Activated CD8-positive, alpha-beta memory T cell treated with anti-CD3 and anti-CD28 coated beads for 1 hour (primary cell): ENCODE results near the gene PDZD2.
"Not testable (repeated sequence)": the region's sequence is repeated elsewhere in the genome, so short reads cannot be mapped to it uniquely, and the experiment has no call there.

Source experiments
- DNase-seq, 2 donors: peaks; one replicate each; pipeline ENCODE4 v3.0.0-alpha.2; 2020; ENCODE audit warnings: low read depth in 1 of 2; ENCODE audit errors: extremely low read depth in 1 of 2

Gene PDZD2

DNA sequence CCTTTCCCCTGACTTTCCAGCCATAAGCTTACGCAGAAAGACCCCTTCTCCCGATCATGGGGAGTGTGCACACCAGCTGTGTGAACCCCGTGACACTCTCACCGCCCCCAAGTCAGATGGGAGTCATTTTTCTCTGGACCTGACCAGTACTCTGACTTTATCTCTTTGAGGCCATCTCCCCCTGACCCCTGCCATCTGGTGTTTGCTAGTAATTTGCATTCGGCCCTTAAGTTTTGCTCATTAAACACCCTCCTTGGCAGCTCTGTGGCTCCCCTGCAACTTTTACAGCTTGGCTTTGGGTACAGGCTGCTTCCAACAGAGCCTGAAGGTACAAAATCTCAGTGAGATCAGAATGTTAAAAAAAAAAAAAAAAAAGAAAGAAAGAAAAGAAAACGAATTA, 43.9 kb downstream of the PDZD2 start:
- no peak for DNase-seq

DNA sequence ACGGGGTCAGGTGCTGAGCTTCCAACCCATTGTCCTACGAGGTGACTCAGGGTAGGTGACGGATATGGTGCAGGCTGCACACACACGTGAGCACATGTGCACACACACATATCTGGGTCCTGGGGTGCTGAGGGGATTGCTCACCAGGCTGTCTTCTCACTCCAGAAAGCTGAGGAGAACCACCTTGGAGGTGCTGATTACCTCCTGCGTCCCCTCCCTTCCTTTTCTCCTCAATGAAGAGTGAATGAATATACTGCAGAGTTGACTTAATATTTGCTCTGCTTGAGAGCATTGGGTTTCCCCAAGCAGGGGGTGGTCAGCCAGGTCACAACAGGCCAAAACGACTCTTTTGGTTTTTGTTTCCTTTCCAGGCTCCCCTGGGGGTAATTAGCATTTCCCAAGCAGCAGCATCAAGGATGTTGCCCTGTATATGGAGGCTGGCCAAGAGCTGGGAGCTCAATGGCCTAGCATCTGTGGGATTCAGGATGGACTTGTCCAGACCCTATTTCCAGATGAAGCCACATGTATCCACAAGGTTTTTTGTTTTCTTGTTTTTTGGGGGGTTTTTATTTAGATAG, 49.7 kb downstream of the PDZD2 start:
- no peak for DNase-seq

DNA sequence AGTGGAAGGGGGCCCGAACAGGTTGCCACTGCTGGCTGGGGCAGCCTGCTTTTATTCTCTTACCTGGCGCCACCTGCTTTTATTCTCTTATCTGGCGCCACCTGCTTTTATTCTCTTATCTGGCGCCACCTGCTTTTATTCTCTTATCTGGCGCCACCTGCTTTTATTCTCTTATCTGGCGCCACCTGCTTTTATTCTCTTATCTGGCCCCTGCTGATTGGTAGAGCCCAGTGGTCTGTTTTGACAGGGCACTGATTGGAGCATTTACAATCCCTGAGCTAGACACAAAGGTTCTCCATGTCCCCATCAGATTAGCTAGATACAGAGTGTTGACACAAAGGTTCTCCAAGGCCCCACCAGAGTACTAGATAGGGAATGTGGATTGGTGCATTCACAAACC, 52.5 kb downstream of the PDZD2 start:
- not testable (repeated sequence) for DNase-seq

DNA sequence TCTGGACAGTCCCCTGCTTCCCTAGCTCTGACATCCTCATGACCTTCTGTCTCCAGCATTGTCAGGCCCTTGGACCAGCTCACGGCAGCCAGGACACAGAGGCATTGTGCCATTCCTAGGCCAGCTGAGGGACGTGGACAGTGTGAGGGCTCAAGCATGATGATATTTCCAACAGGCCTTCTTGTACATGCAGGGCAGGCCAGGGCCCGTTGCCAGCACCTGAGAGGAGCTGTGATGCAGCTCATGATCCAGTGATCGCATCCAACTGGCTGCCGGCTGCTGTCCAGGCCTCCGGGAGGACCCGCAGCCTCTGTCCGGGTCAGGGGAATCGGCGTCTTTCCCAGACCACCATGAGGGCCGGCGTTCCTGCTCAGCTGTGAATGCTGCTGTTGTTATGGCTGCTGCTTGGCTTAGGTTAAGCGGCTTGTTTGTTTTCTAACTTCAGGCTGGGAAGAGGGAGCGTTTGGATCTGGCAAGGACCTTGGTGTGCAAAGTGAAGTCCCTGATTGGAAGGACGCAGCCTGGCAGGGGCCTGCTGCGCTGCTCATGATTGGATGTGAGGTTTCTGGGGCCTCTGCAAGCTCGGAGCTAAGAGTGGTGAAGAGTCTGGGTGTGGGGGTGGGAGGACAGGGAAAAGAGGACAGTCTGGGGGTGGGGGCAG, 53.8 kb downstream of the PDZD2 start:
- DNase-seq: no peak

DNA sequence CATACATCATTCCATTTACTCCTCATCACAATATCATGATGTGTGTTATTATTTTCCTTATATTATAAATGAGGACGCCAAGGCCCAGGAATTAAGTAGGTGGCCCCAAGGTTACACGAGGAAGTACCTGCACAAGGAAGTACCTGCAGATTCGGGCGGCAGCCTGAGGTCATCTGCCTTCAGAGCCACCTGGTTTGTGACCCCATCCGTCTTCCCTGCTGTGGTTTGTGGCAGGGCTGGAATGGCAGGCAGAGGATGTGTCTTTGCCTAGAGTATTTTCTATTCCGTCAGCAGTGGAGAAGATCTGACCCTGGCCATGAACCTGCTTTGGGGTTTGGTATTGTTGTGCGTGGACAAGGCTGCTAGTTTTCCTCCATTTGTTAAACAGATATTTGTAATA, 59.7 kb downstream of the PDZD2 start:
- DNase-seq: no peak

DNA sequence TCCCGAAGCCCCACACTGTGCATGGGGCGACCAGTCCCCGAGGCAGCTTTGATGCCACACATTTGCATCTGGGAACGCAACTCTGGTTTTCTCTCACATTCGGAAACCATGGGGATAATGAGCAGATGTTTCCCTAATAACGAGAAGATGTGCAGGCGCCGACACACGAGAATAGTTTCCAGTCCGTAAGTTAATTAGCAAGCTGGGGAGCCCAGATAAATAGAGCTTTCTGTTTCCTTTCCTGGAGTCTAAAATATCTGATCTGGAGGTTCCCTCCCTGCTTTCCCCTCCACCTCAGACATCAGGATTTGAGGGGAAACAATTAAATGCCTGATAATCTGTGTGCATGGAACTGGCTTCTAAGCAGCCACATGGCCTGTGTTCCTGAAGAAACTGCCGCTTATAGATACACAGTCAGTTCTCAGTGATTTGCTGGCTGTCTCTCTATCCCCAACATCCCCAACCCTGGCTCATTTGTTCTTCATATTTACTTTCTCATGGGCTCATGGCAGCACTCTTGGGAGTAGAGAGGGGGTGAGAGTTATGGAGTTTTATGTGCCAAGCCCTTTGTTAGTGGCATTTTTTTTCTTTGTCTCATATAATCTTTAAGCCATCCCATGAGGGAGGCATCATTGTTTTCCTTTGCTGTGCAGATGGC, 62.8 kb downstream of the PDZD2 start:
- DNase-seq: no peak

DNA sequence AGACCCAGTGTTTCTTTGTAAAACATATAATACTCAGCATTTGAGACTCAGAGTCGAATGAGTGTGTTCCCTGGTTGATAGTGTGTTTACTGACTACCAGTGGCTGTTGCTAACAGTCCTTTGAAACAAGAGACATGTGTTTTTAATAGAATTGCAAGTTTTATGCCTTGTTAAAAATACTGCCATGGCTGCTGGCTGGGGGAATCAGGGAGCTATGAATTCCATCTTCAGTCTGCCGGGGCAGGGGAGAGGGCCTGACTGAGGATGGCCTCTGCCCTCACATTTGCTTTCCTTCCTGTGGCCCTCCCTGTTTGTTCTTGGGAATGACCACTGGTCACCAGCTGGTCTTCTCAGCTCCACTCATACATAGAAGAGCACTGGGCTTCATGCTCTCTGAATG, 63.8 kb downstream of the PDZD2 start:
- DNase-seq: no peak

DNA sequence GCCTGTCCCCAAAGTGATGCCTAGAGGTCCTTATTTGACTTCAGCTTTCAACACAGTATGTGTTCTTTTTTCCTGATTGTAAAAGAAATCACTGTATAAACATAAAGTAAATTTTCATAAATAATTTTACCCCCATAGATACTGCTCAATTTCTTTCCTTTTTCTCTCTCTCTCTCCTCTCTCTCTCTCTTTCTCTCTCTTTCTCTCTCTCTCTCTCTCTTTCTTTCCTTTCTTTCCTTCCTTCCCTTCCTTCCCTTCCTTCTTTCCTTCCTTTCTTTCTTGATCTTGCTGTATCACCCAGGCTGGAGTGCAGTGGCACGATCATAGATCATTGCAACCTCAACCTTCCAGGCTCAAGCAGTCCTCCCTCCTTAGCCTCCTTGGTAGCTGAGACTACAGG, 64.8 kb downstream of the PDZD2 start:
- DNase-seq: no peak

DNA sequence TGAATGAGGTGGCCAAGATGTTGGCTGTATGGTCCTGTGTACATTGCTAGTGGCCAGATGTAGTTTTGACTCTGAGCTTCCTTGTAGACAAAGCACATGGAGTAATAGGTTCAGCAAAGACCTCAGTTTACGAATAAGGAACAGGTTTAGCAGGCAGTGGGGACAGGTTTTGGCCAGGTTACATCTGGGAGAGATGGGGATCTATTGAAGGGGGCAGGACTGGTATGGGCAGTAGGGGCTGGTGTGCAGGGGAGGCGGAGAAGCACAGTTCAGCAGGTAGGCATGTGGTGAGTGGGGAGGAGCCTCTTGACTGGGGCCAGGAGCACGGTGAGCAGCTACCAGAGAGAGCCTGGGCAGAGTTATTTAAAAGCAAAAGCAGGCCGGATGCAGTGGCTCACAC, 67.3 kb downstream of the PDZD2 start:
- DNase-seq: no peak

DNA sequence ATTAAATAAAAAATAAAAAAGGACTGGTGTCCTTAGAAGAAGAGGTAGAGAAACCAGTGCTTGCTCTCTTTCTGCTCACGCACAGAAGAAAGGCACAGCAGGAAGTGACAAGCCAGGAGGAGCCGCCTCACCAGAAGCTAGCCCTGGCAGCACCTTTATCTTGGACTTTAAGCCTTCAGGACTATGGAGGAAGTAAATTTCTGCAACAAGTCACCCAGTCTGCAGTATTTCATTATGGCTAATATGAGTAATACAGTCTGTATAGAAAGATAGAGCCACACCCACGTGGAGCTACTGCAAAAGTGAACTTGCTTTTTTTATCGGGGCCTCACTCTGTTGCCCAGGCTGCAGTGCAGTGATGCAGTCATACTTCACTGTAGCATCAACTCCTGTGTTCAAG, 68.4 kb downstream of the PDZD2 start:
- DNase-seq: no peak

DNA sequence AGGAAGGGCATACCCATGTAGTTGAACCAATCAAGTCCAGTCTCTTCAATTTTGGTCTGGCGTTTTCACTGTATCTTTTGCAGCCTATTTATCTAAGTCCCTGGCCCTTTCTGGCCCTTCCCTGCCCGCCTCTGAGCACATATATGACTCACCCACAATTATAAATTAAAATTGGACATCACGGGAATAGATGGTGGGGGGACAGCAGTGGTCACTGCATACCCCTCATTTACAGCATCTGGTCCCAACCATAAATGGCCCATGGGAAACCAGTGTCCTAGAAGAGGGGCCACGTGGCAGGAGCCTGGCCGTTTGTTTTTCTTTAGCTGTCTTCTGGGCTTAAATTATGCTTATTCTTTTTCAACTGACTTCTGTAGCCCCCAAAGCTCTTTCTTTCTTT, 69.2 kb downstream of the PDZD2 start:
- no peak for DNase-seq

DNA sequence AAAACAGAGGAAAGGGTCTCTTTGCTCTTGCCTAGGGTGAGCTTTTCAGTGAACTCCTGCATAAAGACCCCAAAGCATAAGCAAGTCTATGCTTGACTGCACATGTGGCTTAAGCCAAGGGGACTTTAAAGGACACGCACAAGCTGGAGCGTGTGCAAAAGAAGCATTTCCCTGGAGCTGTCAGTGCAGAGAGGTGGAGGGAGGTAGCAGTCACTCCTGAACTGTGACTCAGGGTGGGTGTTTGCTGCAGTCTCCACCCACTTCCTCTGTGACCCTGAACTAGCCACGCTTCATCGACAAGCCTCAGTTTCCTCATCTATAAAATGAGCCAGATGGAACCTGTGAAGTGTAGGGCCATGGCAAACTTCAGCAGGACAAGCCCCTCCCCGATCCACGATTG, 72.4 kb downstream of the PDZD2 start:
- no peak for DNase-seq

DNA sequence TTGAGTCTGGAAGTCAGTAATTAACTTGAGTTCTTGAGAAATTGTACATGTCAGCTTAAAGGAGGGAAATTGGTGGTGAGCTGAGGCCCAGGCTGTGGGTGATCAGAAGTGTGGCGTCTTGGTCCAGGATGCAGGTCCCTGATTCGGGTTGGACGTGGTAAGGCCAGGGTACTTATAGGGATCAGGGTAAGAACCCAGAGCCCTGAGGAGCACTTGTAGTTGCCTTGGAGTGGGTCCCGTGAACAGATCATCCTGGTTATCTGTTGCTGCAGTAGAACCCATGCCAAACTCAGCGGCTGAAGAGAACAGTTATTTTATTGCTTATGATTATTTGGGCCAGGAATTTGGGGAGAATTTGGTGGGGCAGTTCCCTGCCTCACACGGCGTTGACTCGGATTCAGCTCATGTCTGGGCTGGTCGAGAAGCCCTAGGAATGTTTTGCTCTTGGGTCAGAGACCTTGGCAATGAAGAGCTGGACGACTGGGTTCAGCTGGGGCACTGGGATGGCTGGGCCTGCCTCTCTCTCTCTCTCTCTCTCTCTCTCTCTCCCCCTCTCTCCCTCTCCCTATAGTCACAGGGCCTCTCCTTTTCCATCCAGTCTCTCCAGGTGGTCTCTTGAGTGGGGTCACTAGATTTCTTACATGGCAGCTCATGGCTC, 73.1 kb downstream of the PDZD2 start:
- DNase-seq: no peak

DNA sequence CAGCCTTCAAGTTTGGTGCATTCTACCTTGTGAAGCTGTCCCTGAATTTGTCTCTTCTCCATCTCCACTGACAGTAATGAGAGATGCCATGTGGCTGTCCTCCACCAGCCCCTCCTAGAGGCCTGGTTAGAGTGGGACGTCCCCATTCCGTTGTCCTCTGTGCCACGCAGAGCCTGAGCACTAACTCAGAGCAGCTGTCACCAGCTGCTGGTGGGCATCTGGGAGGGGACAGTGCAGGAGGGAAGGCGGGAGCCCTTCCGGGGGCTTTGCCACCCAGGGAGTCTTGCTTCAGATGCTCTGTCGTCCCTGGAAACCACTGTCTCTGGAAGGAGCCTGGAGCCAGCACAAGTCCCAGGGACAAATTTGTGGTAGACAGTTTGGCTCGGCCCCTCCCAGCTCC, 78.6 kb downstream of the PDZD2 start:
- DNase-seq: no peak

DNA sequence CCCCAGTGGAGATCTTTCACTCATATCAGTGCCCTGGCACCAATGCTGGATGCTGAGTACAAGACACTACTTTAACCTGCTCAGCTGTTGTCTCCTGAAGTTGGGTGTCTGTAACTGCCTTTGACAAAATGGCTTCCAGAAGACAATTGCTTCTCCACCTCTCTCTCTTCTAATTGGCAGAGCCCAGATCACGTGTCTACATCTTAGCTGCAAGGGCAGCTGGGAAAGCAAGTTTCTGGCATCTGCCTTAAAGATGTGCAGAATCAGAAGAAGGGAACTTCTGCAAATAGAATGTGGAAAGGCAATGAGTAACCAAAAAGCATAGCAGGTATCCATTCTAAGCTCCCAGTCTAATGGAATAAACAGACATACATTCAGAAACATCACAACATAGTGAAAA, 81.1 kb downstream of the PDZD2 start:
- no peak for DNase-seq

DNA sequence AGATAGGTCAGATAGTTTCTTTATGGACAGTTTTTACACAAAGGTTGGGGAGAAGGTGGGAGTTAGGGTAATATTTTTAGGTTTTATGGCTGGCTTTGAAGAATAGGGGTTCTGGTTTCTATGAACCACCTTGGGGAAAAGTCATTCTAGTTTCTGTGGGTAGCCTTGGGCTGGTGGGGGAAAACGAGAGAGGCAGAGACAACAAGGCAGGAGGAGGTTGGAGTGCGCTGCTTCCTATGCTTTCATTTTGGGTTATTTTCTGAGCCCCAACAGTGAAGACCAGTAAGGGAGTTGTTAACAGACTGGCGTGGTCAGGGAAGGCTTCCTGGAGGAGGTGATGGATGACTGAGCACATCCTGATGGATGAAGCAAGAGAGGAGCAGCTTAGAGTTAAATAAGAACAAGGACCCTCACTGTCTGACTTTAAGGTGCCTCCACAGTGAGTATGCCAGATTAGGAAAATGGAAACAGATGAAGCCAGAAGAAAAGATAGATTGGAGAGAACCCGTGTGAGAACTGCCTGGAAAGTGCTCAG, 81.9 kb downstream of the PDZD2 start:
- no peak for DNase-seq

DNA sequence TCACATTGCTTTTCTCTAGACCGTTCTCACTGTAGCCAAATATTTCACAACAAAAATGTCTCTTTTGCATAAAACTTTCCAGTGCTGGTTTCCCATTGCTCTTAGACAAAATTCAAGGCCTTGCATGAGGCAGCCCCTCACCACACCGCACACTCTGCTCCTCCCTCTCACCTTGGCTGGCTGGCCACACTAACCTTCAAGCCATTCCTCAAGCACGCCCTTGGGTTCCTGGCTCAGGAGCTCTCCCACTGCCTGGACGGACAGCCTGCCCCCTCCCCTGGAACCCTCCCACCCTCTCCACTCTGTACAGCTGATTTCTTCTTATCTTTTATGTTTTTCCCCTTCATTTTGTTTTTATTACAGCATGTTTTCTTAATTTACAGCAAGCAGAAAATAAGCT, 83.2 kb downstream of the PDZD2 start:
- no peak for DNase-seq

DNA sequence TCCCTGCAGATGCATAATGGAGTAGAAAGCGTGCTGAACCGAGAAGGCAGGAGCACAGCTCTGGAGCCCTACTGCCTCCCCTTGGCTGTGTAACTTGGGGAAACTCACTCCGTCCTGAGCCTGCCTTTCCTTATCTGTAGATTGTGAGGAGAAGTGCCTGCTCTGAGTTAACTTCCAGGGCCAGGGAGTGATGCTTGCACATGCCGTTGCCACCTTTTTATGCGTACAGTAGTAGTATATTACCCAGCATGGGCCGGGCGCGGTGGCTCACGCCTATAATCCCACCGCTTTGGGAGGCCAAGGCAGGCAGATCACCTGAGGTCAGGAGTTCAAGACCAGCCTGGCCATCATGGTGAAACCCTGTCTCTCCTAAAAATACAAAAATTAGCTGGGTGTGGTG, 87.1 kb downstream of the PDZD2 start:
- DNase-seq: no peak

DNA sequence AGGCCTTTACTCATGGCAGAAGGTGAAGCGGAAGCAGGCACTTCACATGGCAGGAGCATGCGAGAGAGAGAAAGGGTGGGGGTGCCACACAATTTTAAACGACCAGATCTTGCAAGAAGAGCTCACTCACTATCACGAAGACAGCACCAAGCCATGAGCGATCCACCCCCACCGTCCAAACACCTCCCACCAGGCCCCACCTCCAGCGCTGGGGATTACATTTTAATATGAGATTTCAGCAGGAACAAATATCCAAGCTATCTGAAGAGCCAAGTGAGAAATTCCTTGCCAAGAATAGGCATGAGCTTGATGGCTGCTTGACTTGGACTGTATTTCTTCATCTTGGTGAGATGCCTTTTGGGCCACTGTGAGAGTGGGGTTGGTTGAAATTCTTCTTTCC, 88.0 kb downstream of the PDZD2 start:
- DNase-seq: no peak

DNA sequence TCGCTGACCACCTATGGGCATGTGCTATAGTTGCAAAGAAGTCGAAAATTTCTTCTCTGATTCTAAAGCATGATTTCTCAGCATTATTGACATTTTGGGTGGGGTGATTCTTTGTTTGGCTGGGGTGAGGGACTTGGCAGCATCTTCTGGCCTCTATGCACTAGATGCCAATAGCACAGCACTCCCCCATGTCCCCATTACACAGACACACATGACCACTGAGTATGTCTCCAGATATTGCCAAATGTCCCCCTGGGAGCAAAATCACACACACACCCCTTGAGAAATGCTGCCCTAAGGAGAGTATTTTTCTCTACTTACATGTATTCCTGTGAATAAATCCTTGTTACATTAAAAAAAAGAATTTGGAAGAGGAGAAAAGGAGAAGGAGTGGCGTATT, 89.1 kb downstream of the PDZD2 start:
- no peak for DNase-seq

DNA sequence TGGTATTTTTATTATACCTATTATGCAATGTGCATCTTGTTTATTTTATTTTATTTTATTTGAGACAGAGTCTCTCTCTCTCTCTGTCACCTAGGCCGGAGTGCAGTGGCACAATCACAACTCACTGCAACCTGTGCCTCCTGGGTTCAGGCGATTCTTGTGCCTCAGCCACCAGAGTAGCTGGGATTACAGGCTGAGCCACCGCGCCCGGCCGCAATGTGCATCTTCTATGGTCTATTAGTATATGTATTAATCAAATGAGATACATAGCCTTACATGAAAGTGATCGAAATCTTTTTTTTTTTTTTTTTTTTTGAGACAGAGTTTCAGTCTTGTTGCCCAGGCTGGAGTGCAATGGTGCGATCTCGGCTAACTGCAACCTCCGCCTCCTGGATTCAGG, 89.9 kb downstream of the PDZD2 start:
- not testable (repeated sequence) for DNase-seq

DNA sequence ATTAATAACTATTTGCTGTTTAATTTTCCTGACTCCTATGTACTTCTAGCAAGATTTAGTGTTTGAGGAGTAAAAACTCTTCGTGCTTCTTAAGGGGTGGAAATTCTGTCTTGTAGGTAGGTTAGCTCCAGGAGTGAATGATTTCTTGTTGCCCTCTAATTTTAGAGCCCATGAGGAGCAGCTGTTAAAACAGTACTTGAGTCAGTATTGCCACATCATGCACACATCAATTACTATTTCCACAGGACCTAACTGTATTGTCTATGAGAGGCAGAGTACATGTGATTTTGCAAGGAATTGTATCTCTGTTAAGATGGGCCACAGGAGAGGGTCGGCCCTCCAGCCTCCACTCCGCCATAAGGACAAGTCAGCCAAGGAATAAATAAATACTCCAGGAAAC, 91.2 kb downstream of the PDZD2 start:
- no peak for DNase-seq
